Skeletal muscle tissue (tissue), 4 donors: ENCODE measurements around the gene RMDN2. TPM values are rescaled to one million over a fixed set of nuclear protein-coding genes. Genes with fewer than 3 reads are reported as not detected.

Source experiments
- H3K27ac ChIP-seq: one replicate; pipeline ENCODE4 v1.7.0; 2013; ENCODE audit warnings: mild to moderate bottlenecking, low read depth, low read length, inconsistent platforms
- H3K27me3 ChIP-seq, 3 donors: one replicate each; pipeline ENCODE4 v1.7.0; 2013; ENCODE audit warnings: low read length in 3 of 3; ENCODE audit not compliant: control insufficient read depth in 3 of 3, insufficient read depth in 3 of 3
- H3K36me3 ChIP-seq, 3 donors: one replicate each; pipeline ENCODE4 v1.7.0; 2013; ENCODE audit warnings: low read length in 3 of 3; ENCODE audit not compliant: control insufficient read depth in 3 of 3, insufficient read depth in 3 of 3
- H3K4me1 ChIP-seq, 3 donors: one replicate each; pipeline ENCODE4 v1.7.0; 2013; ENCODE audit warnings: low read length in 3 of 3, mild to moderate bottlenecking in 3 of 3; ENCODE audit not compliant: control insufficient read depth in 3 of 3, insufficient read depth in 3 of 3
- H3K4me3 ChIP-seq, 3 donors: one replicate each; pipeline ENCODE4 v1.7.0; 2013; ENCODE audit warnings: low read length in 3 of 3
- H3K9ac ChIP-seq, 3 donors: one replicate each; pipeline ENCODE4 v1.7.0; 2013; ENCODE audit warnings: low read length in 3 of 3, mild to moderate bottlenecking in 3 of 3, moderate library complexity in 2 of 3, low read depth in 1 of 3
- H3K9me3 ChIP-seq, 3 donors: one replicate each; pipeline ENCODE4 v1.7.0; 2013; ENCODE audit warnings: low read length in 3 of 3; ENCODE audit not compliant: control insufficient read depth in 3 of 3
- total RNA-seq: library from RNA; depleted of rRNA; stranded (reverse); fragments of >200 nt; gene quantifications from one replicate; pipeline ENCODE4 v1.2.3, GENCODE V29; 2014
- donor health status: Osteomylitis.

Gene RMDN2
- total RNA-seq, 1 donor from 2014 or later: 12.0 TPM

GRCh38 chr2:37982847-37983246 is 57.8 kb downstream of the RMDN2 start:
- Histone ChIP-seq H3K4me3 (no peak overlapping the region), H3K27ac (no peak overlapping the region), H3K9ac (no peak overlapping the region), H3K36me3 (no peaks in the 10 kb centered on the region), H3K4me1 (peaks cover 0 to 5% (median 0%) of the 10 kb centered on the region in 3 donors), H3K9me3 (no peaks in the 10 kb centered on the region), H3K27me3 (no peaks in the 10 kb centered on the region)

GRCh38 chr2:37983719-37984118 is 58.6 kb downstream of the RMDN2 start:
- no peaks in the 10 kb centered on the region for H3K36me3 ChIP-seq
- no peaks in the 10 kb centered on the region for H3K27me3 ChIP-seq
- peaks cover 0 to 5% (median 0%) of the 10 kb centered on the region in 3 donors for H3K4me1 ChIP-seq
- H3K9ac ChIP-seq: no peak overlapping the region
- H3K9me3 ChIP-seq: no peaks in the 10 kb centered on the region
- H3K4me3 ChIP-seq: no peak overlapping the region
- H3K27ac ChIP-seq: no peak overlapping the region

- Histone ChIP-seq H3K9me3 (no peaks in the 10 kb centered on the region), H3K4me3 (no peak overlapping the region), H3K4me1 (peaks cover 0 to 5% (median 0%) of the 10 kb centered on the region in 3 donors), H3K36me3 (no peaks in the 10 kb centered on the region), H3K27ac (no peak overlapping the region), H3K9ac (no peak overlapping the region), H3K27me3 (no peaks in the 10 kb centered on the region)
These were observed 59.1 kb downstream of the RMDN2 start for GRCh38 chr2:37984176-37984575.

GRCh38 chr2:37984589-37984988 is 59.5 kb downstream of the RMDN2 start:
- Histone ChIP-seq H3K9ac (no peak overlapping the region), H3K4me1 (peaks cover 0 to 5% (median 0%) of the 10 kb centered on the region in 3 donors), H3K27me3 (no peaks in the 10 kb centered on the region), H3K9me3 (no peaks in the 10 kb centered on the region), H3K4me3 (no peak overlapping the region), H3K36me3 (no peaks in the 10 kb centered on the region), H3K27ac (no peak overlapping the region)

DNA sequence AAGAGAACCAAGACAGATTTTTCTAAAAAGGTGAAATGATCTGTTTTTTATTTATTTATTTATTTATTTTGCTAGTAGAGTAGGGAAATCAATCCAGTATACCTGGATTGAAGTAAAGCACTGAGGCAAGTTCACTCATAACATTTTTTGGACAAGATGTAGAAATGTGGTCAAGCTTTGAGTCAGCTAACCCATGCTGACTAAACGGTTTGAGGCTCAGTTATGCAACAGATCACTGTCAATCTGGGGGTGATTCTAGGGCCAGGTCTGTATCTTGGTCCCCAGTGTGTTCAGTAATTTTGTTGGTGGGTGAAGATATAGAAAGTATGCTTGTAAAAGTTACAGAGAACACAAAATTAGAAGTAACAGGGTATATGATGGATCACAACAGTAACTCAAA is 60.2 kb downstream of the RMDN2 start:
- H3K27me3 ChIP-seq: no peaks in the 10 kb centered on the region
- H3K9me3 ChIP-seq: no peaks in the 10 kb centered on the region
- no peak overlapping the region for H3K4me3 ChIP-seq
- no peak overlapping the region for H3K9ac ChIP-seq
- H3K27ac ChIP-seq: no peak overlapping the region
- peaks cover 0 to 5% (median 0%) of the 10 kb centered on the region in 3 donors for H3K4me1 ChIP-seq
- no peaks in the 10 kb centered on the region for H3K36me3 ChIP-seq

DNA sequence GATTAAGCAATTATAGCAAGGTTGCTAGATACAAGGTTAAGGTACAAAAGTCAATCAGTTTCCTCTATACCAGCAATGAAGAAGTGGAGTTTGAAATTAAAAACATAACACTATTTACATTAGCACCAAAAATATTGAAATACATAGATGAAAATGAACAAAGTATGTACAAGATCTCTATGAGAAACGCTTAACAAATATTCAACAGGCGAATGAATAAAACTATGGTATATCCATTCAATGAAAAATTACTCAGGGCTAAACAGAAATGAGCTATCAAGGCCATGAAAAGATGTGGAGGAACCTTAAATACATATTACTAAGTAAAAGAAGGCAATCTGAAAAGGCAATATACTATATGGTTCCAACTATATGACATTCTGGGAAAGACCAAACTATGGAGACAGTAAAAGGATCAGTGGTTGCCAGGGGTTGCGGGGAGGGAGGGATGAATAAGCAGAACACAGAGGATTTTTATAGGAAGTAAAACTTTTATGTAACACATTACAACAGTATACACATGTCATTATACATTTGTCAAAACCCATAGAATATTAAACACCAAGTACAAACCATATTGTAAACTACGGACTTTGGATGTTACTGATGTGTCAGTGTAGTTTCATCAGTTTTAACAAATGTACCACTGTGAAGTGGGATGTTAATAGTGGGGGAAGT is 62.1 kb downstream of the RMDN2 start:
- Histone ChIP-seq H3K9me3 (no peaks in the 10 kb centered on the region), H3K27ac (no peak overlapping the region), H3K4me3 (no peak overlapping the region), H3K36me3 (no peaks in the 10 kb centered on the region), H3K27me3 (no peaks in the 10 kb centered on the region), H3K4me1 (peaks cover 0 to 3% (median 0%) of the 10 kb centered on the region in 3 donors), H3K9ac (no peak overlapping the region)

DNA sequence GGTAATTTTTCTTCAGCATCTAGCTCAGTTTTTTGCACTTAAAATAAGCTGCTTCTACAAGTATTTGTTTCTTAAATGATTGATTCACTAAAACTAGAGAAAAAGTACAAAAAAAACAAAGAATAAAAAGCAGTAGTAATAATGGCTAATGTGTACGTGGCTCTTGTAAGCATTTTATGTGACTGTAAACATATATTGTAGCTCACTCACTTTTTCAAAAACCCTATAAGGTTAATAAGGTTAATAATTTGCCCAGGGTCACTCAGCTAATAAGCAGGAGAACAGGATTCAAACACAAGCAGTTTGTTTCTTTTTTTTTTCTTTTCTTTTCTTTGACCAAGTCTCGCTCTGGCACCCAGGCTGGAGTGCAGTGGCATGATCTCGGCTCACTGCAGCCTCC is 67.5 kb downstream of the RMDN2 start:
- no peaks in the 10 kb centered on the region for H3K4me1 ChIP-seq

DNA sequence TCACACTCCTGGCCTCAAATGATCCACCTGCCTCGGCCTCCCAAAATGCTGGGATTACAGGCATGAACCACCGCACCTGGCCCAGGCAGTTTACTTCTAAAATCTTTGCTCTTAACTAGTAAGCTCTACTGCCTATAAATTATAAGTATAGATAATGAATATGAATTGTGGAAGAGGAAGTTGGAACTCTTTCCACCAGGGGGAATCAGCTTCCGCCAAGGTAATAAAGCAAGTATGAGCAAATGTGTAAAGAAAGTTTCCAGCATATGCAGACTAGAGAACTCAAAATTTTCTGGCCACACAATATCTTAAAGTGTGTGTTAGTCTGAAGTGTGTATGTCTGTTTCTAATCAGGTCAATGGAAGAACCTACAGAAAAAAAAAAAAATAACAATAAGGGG is 68.1 kb downstream of the RMDN2 start:
- Histone ChIP-seq H3K27ac (no peak overlapping the region), H3K4me3 (no peak overlapping the region)

More for the DNA sequence above, 67.5 kb downstream of the RMDN2 start:
- H3K27me3 ChIP-seq: no peaks in the 10 kb centered on the region
- H3K27ac ChIP-seq: no peak overlapping the region
- H3K9me3 ChIP-seq: no peaks in the 10 kb centered on the region
- no peak overlapping the region for H3K4me3 ChIP-seq
- H3K36me3 ChIP-seq: no peaks in the 10 kb centered on the region
- H3K9ac ChIP-seq: no peak overlapping the region

GRCh38 chr2:37997629-37998028 is 72.5 kb downstream of the RMDN2 start:
- no peaks in the 10 kb centered on the region for H3K4me1 ChIP-seq
- no peak overlapping the region for H3K27ac ChIP-seq
- no peak overlapping the region for H3K9ac ChIP-seq
- peaks cover 0 to 5% (median 0%) of the 10 kb centered on the region in 3 donors for H3K9me3 ChIP-seq
- no peak overlapping the region for H3K4me3 ChIP-seq
- H3K27me3 ChIP-seq: no peaks in the 10 kb centered on the region
- H3K36me3 ChIP-seq: peaks cover 3 to 7% (median 4%) of the 10 kb centered on the region in 3 donors

More for the DNA sequence above, 68.1 kb downstream of the RMDN2 start:
- Histone ChIP-seq H3K9me3 (no peaks in the 10 kb centered on the region), H3K4me1 (no peaks in the 10 kb centered on the region), H3K36me3 (no peaks in the 10 kb centered on the region), H3K27me3 (no peaks in the 10 kb centered on the region), H3K9ac (no peak overlapping the region)

DNA sequence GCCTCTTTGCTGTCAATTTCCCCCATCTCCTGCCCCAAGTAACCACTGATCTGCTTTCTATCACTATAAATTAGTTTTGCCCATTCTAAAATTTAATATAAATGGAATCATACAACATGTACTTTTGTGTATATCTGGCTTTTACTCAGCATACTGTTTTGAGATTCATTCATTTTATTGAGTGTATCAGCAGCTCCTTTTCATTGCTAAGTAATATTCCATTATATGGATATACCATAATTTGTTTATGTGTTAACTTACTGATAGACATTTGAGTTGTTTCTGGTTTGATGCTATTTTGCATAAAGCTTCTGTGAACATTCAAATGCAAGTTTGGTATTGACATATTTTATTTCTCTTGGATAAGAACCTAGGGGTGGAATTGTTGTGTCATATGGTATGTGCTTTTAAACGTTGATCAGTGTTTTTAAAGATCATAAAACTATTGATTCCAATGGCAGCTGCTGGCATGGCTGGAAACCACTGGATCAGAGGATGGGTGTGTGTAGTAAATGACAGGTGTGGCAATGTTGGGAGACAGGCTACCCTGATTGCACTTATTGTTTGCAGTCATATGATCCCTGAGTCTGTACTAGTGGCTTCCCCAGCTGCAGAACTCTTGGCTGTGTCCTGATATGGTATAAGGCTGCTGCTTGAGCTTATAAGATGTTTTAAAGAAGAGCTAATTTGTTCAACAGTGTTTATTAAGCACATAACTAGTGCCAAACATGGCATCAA is 75.6 kb downstream of the RMDN2 start:
- Histone ChIP-seq H3K4me3 (no peak overlapping the region), H3K27me3 (no peaks in the 10 kb centered on the region), H3K27ac (no peak overlapping the region), H3K36me3 (peaks cover 3 to 7% (median 4%) of the 10 kb centered on the region in 3 donors), H3K9me3 (peaks cover 0 to 5% (median 0%) of the 10 kb centered on the region in 3 donors), H3K9ac (no peak overlapping the region), H3K4me1 (no peaks in the 10 kb centered on the region)
